Cardiac fibroblast (primary cell): Measurements from ENCODE around the gene ODAM.
"Not testable (repeated sequence)": the region's sequence is repeated elsewhere in the genome, so short reads cannot be mapped to it uniquely, and the experiment has no call there.

Experiments
- DNase-seq, 2 donors: peaks; one replicate each; pipeline versions ENCODE4 v3.0.0 to v3.0.0-alpha.2; 2010; ENCODE audit warnings: low read depth in 2 of 2
- H3K4me3 ChIP-seq, 2 donors: replicated peaks in 1 of 2; 1 replicate in 1 of 2; 2 replicates in 1 of 2; pipeline ENCODE4 v1.5.1; 2011; ENCODE audit warnings: low read depth in 2 of 2, low read length in 2 of 2, mild to moderate bottlenecking in 2 of 2, moderate library complexity in 1 of 2
- CTCF ChIP-seq: IDR thresholded peaks from one replicate; pipeline ENCODE4 v1.5.1; 2011; ENCODE audit warnings: low read depth, mild to moderate bottlenecking, low read length, inconsistent platforms

Gene ODAM

GRCh38 chr4:70225824-70226223 is 30.3 kb downstream of the ODAM start, which contains the start of gene FDCSP:
Gene FDCSP, plus strand, starts transcription at chr4:70226124. Its CDS starts 5,071 bp downstream, at chr4:70231195.
- no peak within 1 kb of the TSS for H3K4me3 ChIP-seq
- no peak for DNase-seq
- TF ChIP-seq CTCF: no peak

- no peak for TF ChIP-seq CTCF
- no peak for DNase-seq
- H3K4me3 ChIP-seq: no peak overlapping the region
Observed at GRCh38 chr4:70236125-70236524, 40.6 kb downstream of the ODAM start.

GRCh38 chr4:70239131-70239883 is 43.8 kb downstream of the ODAM start:
- DNase-seq: no peak
- H3K4me3 ChIP-seq: no peak overlapping the region
- no peak for TF ChIP-seq CTCF

- no peak for TF ChIP-seq CTCF
- no peak overlapping the region for H3K4me3 ChIP-seq
- DNase-seq: peak in 1 of 2 donors; percentile 9
Observed at GRCh38 chr4:70239884-70240591, 44.5 kb downstream of the ODAM start.

GRCh38 chr4:70242297-70242696 is 46.8 kb downstream of the ODAM start, which contains the start of gene CSN3:
Gene CSN3, plus strand, starts transcription at chr4:70242597. Its CDS starts 2,223 bp downstream, at chr4:70244820.
- not testable (repeated sequence) for DNase-seq, H3K4me3 ChIP-seq

GRCh38 chr4:70243091-70243490 is 47.6 kb downstream of the ODAM start:
- no peak for DNase-seq
- TF ChIP-seq CTCF: no peak
- H3K4me3 ChIP-seq: no peak overlapping the region

GRCh38 chr4:70251250-70251944 is 55.9 kb downstream of the ODAM start:
- H3K4me3 ChIP-seq: no peak overlapping the region
- DNase-seq: no peak
- no peak for TF ChIP-seq CTCF
